ENCODE data around the gene ADPRHL1. TPM values are rescaled to one million over a fixed set of nuclear protein-coding genes. Genes with fewer than 3 reads are reported as not detected.

Gene ADPRHL1
- total RNA-seq, 1 donor from 2014 or later = 3.1 TPM

- Histone ChIP-seq H3K27ac (ENCODE audit: low read depth, low read length) (no peak overlapping the region), H3K36me3 (ENCODE audit: insufficient read depth, low read length) (no peaks in the 10 kb centered on the region), H4K20me1 (ENCODE audit: insufficient read depth, low read length) (no peaks in the 10 kb centered on the region), H3K9me3 (ENCODE audit: insufficient read depth, low read depth, low read length) (no peaks in the 10 kb centered on the region), H3K27me3 (ENCODE audit: insufficient read depth, low read length) (no peaks in the 10 kb centered on the region), H3K9ac (ENCODE audit: low read length) (no peak overlapping the region), H3K4me1 (ENCODE audit: insufficient read depth, low read length) (peaks cover 21% of the 10 kb centered on the region), H3K79me2 (ENCODE audit: insufficient read depth, low read length) (no peaks in the 10 kb centered on the region), H2AFZ (ENCODE audit: low read depth, low read length) (no peak overlapping the region), H3K4me2 (ENCODE audit: low read length) (peak overlapping the region; percentile 22), H3K4me3 (ENCODE audit: insufficient read depth, low read depth, low read length) (no peak overlapping the region)
- FAIRE-seq = no peak
- TF ChIP-seq EZH2 (IDR thresholded peaks at IDR 0.05; ENCODE audit: insufficient read depth, low read length) = no peak
- TF ChIP-seq CTCF (IDR thresholded peaks at IDR 0.05; ENCODE audit: insufficient read depth, low read depth, low read length) = no peak
- Mint-ChIP-seq H3K4me3 (ENCODE audit: unreplicated experiment) (no peak overlapping the region), H3K27ac (ENCODE audit: unreplicated experiment) (no peak overlapping the region), H3K9me3 (ENCODE audit: unreplicated experiment) (no peaks in the 10 kb centered on the region), H3K36me3 (ENCODE audit: low read depth, unreplicated experiment) (no peaks in the 10 kb centered on the region), H3K4me1 (ENCODE audit: low read depth, unreplicated experiment) (peaks cover 8% of the 10 kb centered on the region), H3K27me3 (ENCODE audit: low read depth, unreplicated experiment) (peaks cover 36% of the 10 kb centered on the region)
- peak; percentile 23 for DNase-seq (ENCODE audit: low read depth)
Observed at GRCh38 chr13:113406321-113407102, 46.8 kb downstream of the ADPRHL1 start.

- H3K27me3 Mint-ChIP-seq (ENCODE audit: low read depth, unreplicated experiment) = peaks cover 36% of the 10 kb centered on the region
- Histone ChIP-seq H3K4me1 (ENCODE audit: insufficient read depth, low read length) (peaks cover 14% of the 10 kb centered on the region), H2AFZ (ENCODE audit: low read depth, low read length) (no peak overlapping the region), H3K9ac (ENCODE audit: low read length) (no peak overlapping the region), H3K4me2 (ENCODE audit: low read length) (no peak overlapping the region), H3K9me3 (ENCODE audit: insufficient read depth, low read depth, low read length) (no peaks in the 10 kb centered on the region), H4K20me1 (ENCODE audit: insufficient read depth, low read length) (no peaks in the 10 kb centered on the region), H3K4me3 (ENCODE audit: insufficient read depth, low read depth, low read length) (no peak overlapping the region), H3K36me3 (ENCODE audit: insufficient read depth, low read length) (no peaks in the 10 kb centered on the region), H3K27me3 (ENCODE audit: insufficient read depth, low read length) (no peaks in the 10 kb centered on the region), H3K79me2 (ENCODE audit: insufficient read depth, low read length) (no peaks in the 10 kb centered on the region), H3K27ac (ENCODE audit: low read depth, low read length) (no peak overlapping the region)
- no peaks in the 10 kb centered on the region for H3K9me3 Mint-ChIP-seq (ENCODE audit: unreplicated experiment)
- no peaks in the 10 kb centered on the region for H3K4me1 Mint-ChIP-seq (ENCODE audit: low read depth, unreplicated experiment)
- no peak for TF ChIP-seq CTCF (IDR thresholded peaks at IDR 0.05; ENCODE audit: insufficient read depth, low read depth, low read length)
- no peak for TF ChIP-seq EZH2 (IDR thresholded peaks at IDR 0.05; ENCODE audit: insufficient read depth, low read length)
- no peaks in the 10 kb centered on the region for H3K36me3 Mint-ChIP-seq (ENCODE audit: low read depth, unreplicated experiment)
- H3K27ac Mint-ChIP-seq (ENCODE audit: unreplicated experiment) = no peak overlapping the region
- FAIRE-seq = no peak
- DNase-seq (ENCODE audit: low read depth) = no peak
- no peak overlapping the region for H3K4me3 Mint-ChIP-seq (ENCODE audit: unreplicated experiment)
Observed at GRCh38 chr13:113405481-113406300, 47.6 kb downstream of the ADPRHL1 start.
